ENCODE measurements around the gene NBEAL2.

NBEAL2 gene

DNA sequence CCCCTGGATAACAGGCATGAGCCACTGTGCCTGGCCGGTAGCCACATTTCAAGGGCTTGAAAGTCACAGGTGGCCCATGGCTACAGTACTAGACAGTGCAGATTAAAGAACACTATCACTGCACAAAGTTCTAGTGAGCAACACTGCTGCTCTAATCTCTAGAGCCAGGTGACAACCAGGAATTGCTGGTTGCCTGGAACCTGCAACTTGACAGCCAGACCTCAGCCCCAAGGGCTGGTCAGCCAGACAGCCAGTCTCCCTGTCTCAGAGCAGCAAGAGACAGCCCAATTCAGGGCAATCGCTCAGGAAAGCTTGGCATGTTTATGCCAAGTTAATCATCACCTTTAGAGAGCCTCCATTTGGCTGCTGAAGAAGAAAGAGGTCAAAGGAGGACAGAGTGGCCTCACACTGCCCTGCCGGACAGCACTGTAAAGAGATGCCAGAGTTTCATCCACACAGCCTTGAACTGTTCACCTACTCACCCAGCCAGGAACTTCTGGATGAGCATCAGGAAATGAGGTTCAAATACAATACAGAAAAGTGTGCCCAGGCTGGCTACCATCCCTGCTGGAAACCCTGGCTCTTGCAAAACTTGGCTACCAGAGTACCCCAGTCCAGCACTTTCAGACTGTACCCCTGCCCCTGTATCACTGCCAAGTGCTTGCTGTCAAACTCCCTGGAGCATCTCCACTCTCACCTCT lies 8.9 kb upstream of the NBEAL2 start:
- H3K4me2 ChIP-seq (ENCODE audit: low read depth, low read length, poor library complexity, severe bottlenecking), result peak overlapping the region; percentile 51
- peaks cover 99% of the 10 kb centered on the region for H3K79me2 ChIP-seq (ENCODE audit: insufficient read depth, low read length)
- TF ChIP-seq, protein P1, sequence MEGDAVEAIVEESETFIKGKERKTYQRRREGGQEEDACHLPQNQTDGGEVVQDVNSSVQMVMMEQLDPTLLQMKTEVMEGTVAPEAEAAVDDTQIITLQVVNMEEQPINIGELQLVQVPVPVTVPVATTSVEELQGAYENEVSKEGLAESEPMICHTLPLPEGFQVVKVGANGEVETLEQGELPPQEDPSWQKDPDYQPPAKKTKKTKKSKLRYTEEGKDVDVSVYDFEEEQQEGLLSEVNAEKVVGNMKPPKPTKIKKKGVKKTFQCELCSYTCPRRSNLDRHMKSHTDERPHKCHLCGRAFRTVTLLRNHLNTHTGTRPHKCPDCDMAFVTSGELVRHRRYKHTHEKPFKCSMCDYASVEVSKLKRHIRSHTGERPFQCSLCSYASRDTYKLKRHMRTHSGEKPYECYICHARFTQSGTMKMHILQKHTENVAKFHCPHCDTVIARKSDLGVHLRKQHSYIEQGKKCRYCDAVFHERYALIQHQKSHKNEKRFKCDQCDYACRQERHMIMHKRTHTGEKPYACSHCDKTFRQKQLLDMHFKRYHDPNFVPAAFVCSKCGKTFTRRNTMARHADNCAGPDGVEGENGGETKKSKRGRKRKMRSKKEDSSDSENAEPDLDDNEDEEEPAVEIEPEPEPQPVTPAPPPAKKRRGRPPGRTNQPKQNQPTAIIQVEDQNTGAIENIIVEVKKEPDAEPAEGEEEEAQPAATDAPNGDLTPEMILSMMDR (IDR thresholded peaks at IDR 0.05; ENCODE audit: insufficient read depth, low read length, poor library complexity, severe bottlenecking), result no peak
- TF ChIP-seq EZH2phosphoT487 (conservative IDR thresholded peaks at IDR 0.05; ENCODE audit: low read length), result no peak
- H4K20me1 ChIP-seq (ENCODE audit: low read depth, low read length), result peaks cover 32% of the 10 kb centered on the region
- H3K36me3 ChIP-seq (ENCODE audit: low read length), result peaks cover 3% of the 10 kb centered on the region; the same call in 1 of the 2 replicates
- H3K9me3 ChIP-seq (ENCODE audit: insufficient read depth, low read length), result no peaks in the 10 kb centered on the region
- H2AFZ ChIP-seq (ENCODE audit: low read depth, low read length, severe bottlenecking), result no peak overlapping the region
- peaks cover 21% of the 10 kb centered on the region for H3F3A ChIP-seq (ENCODE audit: insufficient read depth)
- no peaks in the 10 kb centered on the region for H3K27me3 ChIP-seq (ENCODE audit: low read length)
- no peak overlapping the region for H3K4me3 ChIP-seq (ENCODE audit: insufficient read depth, low read length, poor library complexity, severe bottlenecking)
- peak overlapping the region; percentile 73 for H3K27ac ChIP-seq (ENCODE audit: low read depth, low read length)
- no peaks in the 10 kb centered on the region for H3K9me2 ChIP-seq (replicated peaks; ENCODE audit: insufficient read depth, low read length)
- H3K9ac ChIP-seq (ENCODE audit: low read length), result no peak overlapping the region

DNA sequence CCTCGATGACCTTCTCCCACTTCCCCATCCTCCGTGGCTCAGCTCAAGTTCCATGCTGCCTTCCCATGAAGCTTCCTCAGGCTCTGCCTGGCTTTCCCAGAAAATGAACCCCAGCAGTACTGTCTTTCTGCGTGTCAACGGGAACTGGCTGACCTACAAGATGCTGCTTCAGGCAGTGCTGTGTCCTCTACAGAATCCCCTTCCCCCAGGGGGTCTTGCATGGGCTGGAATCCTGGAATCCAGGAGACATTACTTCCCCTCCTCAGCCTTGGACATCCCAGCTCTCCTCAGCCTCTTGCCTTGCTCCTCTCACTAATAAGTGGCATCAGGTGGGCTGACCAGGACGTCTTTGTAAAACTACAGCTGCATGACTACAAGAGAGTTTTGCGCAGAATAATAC lies 8.3 kb upstream of the NBEAL2 start:
- Histone ChIP-seq H3K27me3 (ENCODE audit: low read length) (no peaks in the 10 kb centered on the region), H3K9me2 (replicated peaks; ENCODE audit: insufficient read depth, low read length) (no peaks in the 10 kb centered on the region), H3K9me3 (ENCODE audit: insufficient read depth, low read length) (no peaks in the 10 kb centered on the region), H3F3A (ENCODE audit: insufficient read depth) (peaks cover 21% of the 10 kb centered on the region), H3K9ac (ENCODE audit: low read length) (peak overlapping the region; percentile 12; the same call in 1 of the 2 replicates), H3K27ac (ENCODE audit: low read depth, low read length) (peak overlapping the region; percentile 73), H3K4me2 (ENCODE audit: low read depth, low read length, poor library complexity, severe bottlenecking) (peak overlapping the region; percentile 51), H3K79me2 (ENCODE audit: insufficient read depth, low read length) (peaks cover 99% of the 10 kb centered on the region), H3K36me3 (ENCODE audit: low read length) (peaks cover 3% of the 10 kb centered on the region; the same call in 1 of the 2 replicates), H2AFZ (ENCODE audit: low read depth, low read length, severe bottlenecking) (no peak overlapping the region), H4K20me1 (ENCODE audit: low read depth, low read length) (peaks cover 32% of the 10 kb centered on the region), H3K4me3 (ENCODE audit: insufficient read depth, low read length, poor library complexity, severe bottlenecking) (no peak overlapping the region)
- no peak for TF ChIP-seq EZH2phosphoT487 (conservative IDR thresholded peaks at IDR 0.05; ENCODE audit: low read length)
- TF ChIP-seq, protein P1 (IDR thresholded peaks at IDR 0.05; ENCODE audit: insufficient read depth, low read length, poor library complexity, severe bottlenecking), result no peak

DNA sequence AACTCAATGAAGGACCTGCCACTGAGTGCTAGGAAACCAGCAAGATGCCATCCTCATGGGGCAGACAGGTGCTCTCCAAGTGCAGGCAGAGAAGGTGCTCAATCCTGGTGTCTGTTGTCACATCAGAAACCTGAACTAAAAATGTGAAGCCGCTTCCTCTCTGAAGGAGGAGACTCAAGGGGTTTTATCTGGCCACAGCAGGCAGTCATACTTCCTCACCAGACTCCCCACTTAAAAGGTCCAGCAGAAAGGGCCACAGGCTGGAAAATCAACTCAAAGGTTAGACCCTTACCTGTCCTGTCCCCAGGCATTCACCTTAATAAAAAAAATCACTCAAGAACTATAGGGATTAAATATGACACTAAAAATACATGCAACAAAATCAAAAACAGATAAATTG lies 7.7 kb upstream of the NBEAL2 start:
- Histone ChIP-seq H4K20me1 (ENCODE audit: low read depth, low read length) (peaks cover 32% of the 10 kb centered on the region), H3K27me3 (ENCODE audit: low read length) (no peaks in the 10 kb centered on the region), H3K36me3 (ENCODE audit: low read length) (peaks cover 3% of the 10 kb centered on the region; the same call in 1 of the 2 replicates), H3K9me2 (replicated peaks; ENCODE audit: insufficient read depth, low read length) (no peaks in the 10 kb centered on the region), H3K79me2 (ENCODE audit: insufficient read depth, low read length) (peaks cover 95% of the 10 kb centered on the region), H3K27ac (ENCODE audit: low read depth, low read length) (peak overlapping the region; percentile 73), H3F3A (ENCODE audit: insufficient read depth) (peaks cover 21% of the 10 kb centered on the region), H3K9me3 (ENCODE audit: insufficient read depth, low read length) (no peaks in the 10 kb centered on the region), H2AFZ (ENCODE audit: low read depth, low read length, severe bottlenecking) (no peak overlapping the region), H3K9ac (ENCODE audit: low read length) (peak overlapping the region; percentile 12; the same call in 1 of the 2 replicates), H3K4me3 (ENCODE audit: insufficient read depth, low read length, poor library complexity, severe bottlenecking) (peak overlapping the region; percentile 5), H3K4me2 (ENCODE audit: low read depth, low read length, poor library complexity, severe bottlenecking) (peak overlapping the region; percentile 51)
- TF ChIP-seq, protein P1 (IDR thresholded peaks at IDR 0.05; ENCODE audit: insufficient read depth, low read length, poor library complexity, severe bottlenecking), result no peak
- TF ChIP-seq EZH2phosphoT487 (conservative IDR thresholded peaks at IDR 0.05; ENCODE audit: low read length), result no peak

Data from SU-DHL-6 (cell line).